Nephron (organoid): ENCODE measurements around the gene HEMGN.

Experiments used
- H3K27ac Mint-ChIP-seq, 3 experiments: 2 replicates each; pipeline ENCODE4 v1.8.0; 2020; ENCODE audit warnings: mixed read lengths in 3 of 3, mild to moderate bottlenecking in 2 of 3, moderate library complexity in 1 of 3
- H3K27me3 Mint-ChIP-seq: 2 replicates; pipeline ENCODE4 v1.8.0; 2021; ENCODE audit warnings: low read depth, mild to moderate bottlenecking, moderate library complexity, mixed read lengths
- H3K36me3 Mint-ChIP-seq: 2 replicates; pipeline ENCODE4 v1.8.0; 2020; ENCODE audit warnings: low read depth, mixed read lengths
- H3K4me1 Mint-ChIP-seq: 2 replicates; pipeline ENCODE4 v1.8.0; 2020; ENCODE audit warnings: mixed read lengths
- H3K4me3 Mint-ChIP-seq, 3 experiments: 2 replicates each; pipeline ENCODE4 v1.8.0; 2020; ENCODE audit warnings: mild to moderate bottlenecking in 3 of 3, mixed read lengths in 3 of 3, moderate library complexity in 2 of 3
- H3K9me3 Mint-ChIP-seq: 2 replicates; pipeline ENCODE4 v1.8.0; 2020; ENCODE audit warnings: mixed read lengths
- TF ChIP-seq, protein P1 (sequence below), 3 experiments: fragments of 200-600 bp; sonication (generic); IDR thresholded peaks; one replicate each; pipeline ENCODE4 v1.5.0; 2021; ENCODE audit warnings: antibody characterized with exemption in 3 of 3; ENCODE audit not compliant: unreplicated experiment in 3 of 3

Gene HEMGN

GRCh38 chr9:97907632-97908031 is 30.3 kb downstream of the HEMGN start:
- Mint-ChIP-seq H3K27me3 (no peaks in the 10 kb centered on the region), H3K4me1 (peaks cover 13% of the 10 kb centered on the region), H3K9me3 (no peaks in the 10 kb centered on the region), H3K4me3 (no peak overlapping the region), H3K27ac (no peak overlapping the region), H3K36me3 (peaks cover 43% of the 10 kb centered on the region)
- TF ChIP-seq, protein P1, sequence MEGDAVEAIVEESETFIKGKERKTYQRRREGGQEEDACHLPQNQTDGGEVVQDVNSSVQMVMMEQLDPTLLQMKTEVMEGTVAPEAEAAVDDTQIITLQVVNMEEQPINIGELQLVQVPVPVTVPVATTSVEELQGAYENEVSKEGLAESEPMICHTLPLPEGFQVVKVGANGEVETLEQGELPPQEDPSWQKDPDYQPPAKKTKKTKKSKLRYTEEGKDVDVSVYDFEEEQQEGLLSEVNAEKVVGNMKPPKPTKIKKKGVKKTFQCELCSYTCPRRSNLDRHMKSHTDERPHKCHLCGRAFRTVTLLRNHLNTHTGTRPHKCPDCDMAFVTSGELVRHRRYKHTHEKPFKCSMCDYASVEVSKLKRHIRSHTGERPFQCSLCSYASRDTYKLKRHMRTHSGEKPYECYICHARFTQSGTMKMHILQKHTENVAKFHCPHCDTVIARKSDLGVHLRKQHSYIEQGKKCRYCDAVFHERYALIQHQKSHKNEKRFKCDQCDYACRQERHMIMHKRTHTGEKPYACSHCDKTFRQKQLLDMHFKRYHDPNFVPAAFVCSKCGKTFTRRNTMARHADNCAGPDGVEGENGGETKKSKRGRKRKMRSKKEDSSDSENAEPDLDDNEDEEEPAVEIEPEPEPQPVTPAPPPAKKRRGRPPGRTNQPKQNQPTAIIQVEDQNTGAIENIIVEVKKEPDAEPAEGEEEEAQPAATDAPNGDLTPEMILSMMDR (IDR thresholded peaks at IDR 0.05; ENCODE audit: unreplicated experiment in 3 of 3): no peak

DNA sequence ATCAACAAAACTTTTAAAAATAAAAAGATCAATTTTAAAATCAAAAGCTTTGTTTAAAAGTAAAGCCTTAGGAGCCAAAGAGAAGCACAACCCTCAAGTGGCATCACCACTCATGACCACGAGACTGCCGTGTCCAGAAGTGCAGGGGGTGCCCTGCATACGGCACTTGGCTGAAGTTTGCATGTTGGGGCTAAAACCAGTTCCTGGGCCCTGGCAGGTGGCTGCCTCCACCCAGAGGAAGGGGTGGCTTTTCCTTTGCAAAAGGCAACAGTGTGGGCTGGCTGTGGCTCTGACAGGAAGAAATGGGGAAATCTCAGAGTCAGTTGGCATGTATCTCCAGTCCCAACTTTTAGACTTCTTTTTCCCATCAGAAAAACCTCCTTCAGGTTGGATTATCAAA is 30.9 kb downstream of the HEMGN start:
- Mint-ChIP-seq H3K4me1 (peaks cover 13% of the 10 kb centered on the region), H3K9me3 (no peaks in the 10 kb centered on the region), H3K27ac (no peak overlapping the region), H3K27me3 (no peaks in the 10 kb centered on the region), H3K4me3 (no peak overlapping the region), H3K36me3 (peaks cover 43% of the 10 kb centered on the region)
- TF ChIP-seq, protein P1 (IDR thresholded peaks at IDR 0.05; ENCODE audit: unreplicated experiment in 3 of 3): no peak

DNA sequence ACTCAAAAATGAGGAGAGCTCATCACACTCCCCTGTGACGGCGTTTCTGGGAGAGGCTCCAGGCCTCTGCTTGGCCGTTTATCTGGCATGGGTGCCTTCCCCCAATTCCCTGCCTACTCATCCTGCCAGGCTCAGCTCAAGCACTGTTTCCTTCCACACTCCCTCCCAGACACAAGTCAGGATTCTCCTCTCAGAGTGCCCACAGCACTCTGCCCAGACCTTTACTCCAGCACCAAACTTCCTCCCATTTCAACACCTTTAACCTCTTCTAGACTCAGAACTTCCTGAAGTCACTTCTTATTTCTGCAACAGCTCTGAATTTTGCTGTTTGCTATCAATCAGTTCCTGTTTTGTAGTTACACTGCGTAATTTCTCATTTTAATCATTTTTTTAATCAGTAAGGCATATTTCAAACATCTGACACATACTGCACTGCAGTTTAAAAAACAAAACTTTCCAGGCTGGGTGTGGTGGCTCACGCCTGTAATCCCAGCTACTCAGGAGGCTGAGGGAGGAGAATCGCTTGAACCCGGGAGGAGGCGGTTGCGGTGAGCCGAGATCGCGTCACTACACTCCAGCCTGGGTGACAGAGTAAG is 31.6 kb downstream of the HEMGN start:
- H3K36me3 Mint-ChIP-seq: peaks cover 39% of the 10 kb centered on the region
- peaks cover 7% of the 10 kb centered on the region for H3K4me1 Mint-ChIP-seq

GRCh38 chr9:97905228-97905627 is 32.7 kb downstream of the HEMGN start:
- Mint-ChIP-seq H3K9me3 (no peaks in the 10 kb centered on the region), H3K27me3 (no peaks in the 10 kb centered on the region), H3K36me3 (peaks cover 33% of the 10 kb centered on the region), H3K4me1 (no peaks in the 10 kb centered on the region), H3K4me3 (no peak overlapping the region), H3K27ac (no peak overlapping the region)
- TF ChIP-seq, protein P1 (IDR thresholded peaks at IDR 0.05; ENCODE audit: unreplicated experiment in 3 of 3): no peak

More for the DNA sequence above, 31.6 kb downstream of the HEMGN start:
- no peaks in the 10 kb centered on the region for H3K9me3 Mint-ChIP-seq
- no peak overlapping the region for H3K4me3 Mint-ChIP-seq
- no peaks in the 10 kb centered on the region for H3K27me3 Mint-ChIP-seq
- H3K27ac Mint-ChIP-seq: no peak overlapping the region
- TF ChIP-seq, protein P1 (IDR thresholded peaks at IDR 0.05; ENCODE audit: unreplicated experiment in 3 of 3): no peak

DNA sequence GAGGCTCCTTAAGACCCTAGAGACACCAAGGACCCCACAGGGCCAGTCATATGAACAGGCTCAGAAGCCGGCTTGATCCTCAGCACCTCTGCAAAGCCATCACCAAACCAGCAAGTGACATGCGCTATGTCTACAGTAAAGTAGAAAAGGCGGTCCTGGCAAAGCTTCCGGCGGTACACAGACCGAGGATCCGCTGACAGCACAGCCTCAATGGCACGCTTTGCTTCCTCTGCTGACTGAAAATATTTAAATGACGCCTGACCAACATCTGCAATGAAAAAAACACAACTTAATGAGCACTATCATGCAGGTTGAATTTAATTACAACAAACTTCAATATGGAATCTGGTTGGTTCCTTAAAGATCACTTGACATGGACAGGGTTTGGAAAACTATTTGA is 33.2 kb downstream of the HEMGN start:
- H3K36me3 Mint-ChIP-seq: peaks cover 28% of the 10 kb centered on the region
- no peaks in the 10 kb centered on the region for H3K9me3 Mint-ChIP-seq
- H3K4me1 Mint-ChIP-seq: no peaks in the 10 kb centered on the region
- H3K4me3 Mint-ChIP-seq: no peak overlapping the region
- TF ChIP-seq, protein P1 (IDR thresholded peaks at IDR 0.05; ENCODE audit: unreplicated experiment in 3 of 3): no peak
- H3K27me3 Mint-ChIP-seq: no peaks in the 10 kb centered on the region
- H3K27ac Mint-ChIP-seq: no peak overlapping the region

GRCh38 chr9:97903177-97903576 is 34.8 kb downstream of the HEMGN start:
- TF ChIP-seq, protein P1 (IDR thresholded peaks at IDR 0.05; ENCODE audit: unreplicated experiment in 3 of 3): no peak
- Mint-ChIP-seq H3K4me3 (no peak overlapping the region), H3K4me1 (no peaks in the 10 kb centered on the region), H3K27me3 (no peaks in the 10 kb centered on the region), H3K27ac (no peak overlapping the region), H3K36me3 (peaks cover 24% of the 10 kb centered on the region), H3K9me3 (no peaks in the 10 kb centered on the region)
